Ishikawa (cell line): ENCODE results near the gene CPA5.

ENCODE experiments used
- CEBPB ChIP-seq: IDR thresholded peaks from 2 replicates; pipeline ENCODE4 v1.6.1; 2012
- EGR1 ChIP-seq: IDR thresholded peaks from 2 replicates; pipeline ENCODE4 v1.6.1; 2012
- EP300 ChIP-seq: IDR thresholded peaks from 2 replicates; pipeline ENCODE4 v1.6.1; 2012; ENCODE audit warnings: borderline replicate concordance
- RAD21 ChIP-seq: IDR thresholded peaks from 2 replicates; pipeline ENCODE4 v1.6.1; 2012; ENCODE audit warnings: low read depth
- TAF1 ChIP-seq: IDR thresholded peaks from 2 replicates; pipeline ENCODE4 v1.6.1; 2012; ENCODE audit warnings: low read depth, mild to moderate bottlenecking
- YY1 ChIP-seq: IDR thresholded peaks from 2 replicates; pipeline ENCODE4 v1.6.1; 2012; ENCODE audit warnings: low read depth

DNA sequence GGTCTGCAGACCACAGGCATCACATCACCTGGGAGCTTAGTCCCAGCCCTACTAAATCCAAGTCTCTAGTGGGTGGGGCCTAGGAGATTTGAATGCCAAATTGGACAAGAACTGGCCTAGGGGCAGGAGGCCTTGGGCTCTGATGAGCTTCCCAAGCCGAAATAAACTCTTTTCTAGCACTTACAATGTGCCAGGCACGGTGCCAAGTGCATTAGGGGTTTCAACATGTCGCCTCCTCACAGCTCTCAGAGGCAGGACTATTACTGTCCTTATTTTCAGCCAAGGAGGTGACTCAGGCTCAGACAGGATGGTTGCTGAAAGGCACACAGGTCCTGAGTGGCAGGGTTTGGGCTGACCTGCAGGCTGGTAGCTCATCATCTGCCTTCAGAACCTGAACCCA is 26.4 kb downstream of the CPA5 start:
- no peak for TF ChIP-seq EP300
- no peak for TF ChIP-seq YY1
- no peak for TF ChIP-seq CEBPB
- no peak for TF ChIP-seq RAD21
- no peak for TF ChIP-seq EGR1
- TF ChIP-seq TAF1: no peak
